GM20000 (cell line): Measurements from ENCODE around the gene DDX56.

Experiments
- DNase-seq: peaks from one replicate; pipeline ENCODE4 v3.0.0; 2012; ENCODE audit warnings: low spot score
- CTCF ChIP-seq: IDR thresholded peaks from 2 replicates; pipeline ENCODE4 v1.5.1; 2012; ENCODE audit warnings: mild to moderate bottlenecking, control low read depth; ENCODE audit errors: extremely low read depth, missing control alignments

The DDX56 gene

GRCh38 chr7:44537442-44537841 lies 36.3 kb downstream of the DDX56 start:
- no peak for TF ChIP-seq CTCF
- no peak for DNase-seq

DNA sequence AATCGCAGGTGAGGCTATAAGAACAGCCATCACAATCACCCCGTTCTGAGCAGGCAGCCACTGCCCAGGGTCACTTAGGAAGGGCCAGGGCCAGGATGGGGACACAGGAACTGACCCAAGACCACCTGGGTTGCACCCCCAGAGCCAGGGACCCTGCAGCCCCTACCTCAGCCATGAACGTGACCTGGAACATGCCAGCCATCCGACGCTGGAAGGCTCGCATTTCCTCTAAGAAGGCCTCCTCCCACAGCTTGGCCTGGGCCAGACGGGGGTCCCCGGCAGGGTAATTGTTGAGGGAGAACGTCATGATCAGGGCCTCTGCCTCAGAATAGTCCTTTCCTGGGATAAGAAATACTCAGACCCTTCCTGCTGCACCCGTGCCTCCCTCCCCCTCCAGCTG lies 37.6 kb downstream of the DDX56 start:
- no peak for TF ChIP-seq CTCF
- DNase-seq = no peak

DNA sequence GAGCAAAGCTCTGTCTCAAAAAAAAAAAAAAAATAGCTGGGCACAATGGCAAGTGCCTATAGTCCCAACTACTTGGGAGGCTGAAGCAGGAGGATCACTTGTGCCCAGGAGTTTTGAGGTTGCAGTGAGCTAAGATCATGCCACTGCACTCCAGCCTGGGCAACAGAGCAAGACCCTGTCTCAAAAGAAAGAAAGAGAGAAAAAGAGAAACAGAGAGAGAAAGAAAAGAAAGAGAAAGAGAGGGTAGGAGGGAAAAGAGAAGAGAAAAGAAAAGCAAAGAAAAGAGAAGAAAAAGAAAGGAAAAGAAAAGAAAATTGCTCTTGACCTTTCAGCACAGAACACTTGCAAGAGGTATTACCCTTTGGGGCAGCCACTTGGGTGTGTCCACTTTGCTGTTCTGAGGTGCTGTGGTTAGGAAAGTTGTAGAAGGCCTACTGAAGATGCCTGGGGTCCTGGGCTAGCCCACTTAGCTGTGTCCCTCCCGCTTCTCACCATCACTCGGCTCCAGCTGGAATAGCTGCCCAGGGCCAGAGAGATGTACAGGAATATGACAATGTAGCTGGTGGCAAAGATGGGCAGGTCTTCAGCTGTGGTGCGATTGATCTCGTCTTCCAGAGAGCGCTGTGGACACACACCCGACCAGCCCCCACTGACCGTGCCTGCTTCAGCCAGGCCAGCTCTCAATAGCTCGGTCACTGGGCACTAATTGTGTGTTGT lies 38.2 kb downstream of the DDX56 start:
- DNase-seq = no peak
- TF ChIP-seq CTCF = no peak

GRCh38 chr7:44534501-44534900 lies 39.2 kb downstream of the DDX56 start:
- TF ChIP-seq CTCF = peak; percentile 34
- peak; percentile 82 for DNase-seq

GRCh38 chr7:44534087-44534486 lies 39.6 kb downstream of the DDX56 start:
- TF ChIP-seq CTCF = no peak
- DNase-seq = no peak

DNA sequence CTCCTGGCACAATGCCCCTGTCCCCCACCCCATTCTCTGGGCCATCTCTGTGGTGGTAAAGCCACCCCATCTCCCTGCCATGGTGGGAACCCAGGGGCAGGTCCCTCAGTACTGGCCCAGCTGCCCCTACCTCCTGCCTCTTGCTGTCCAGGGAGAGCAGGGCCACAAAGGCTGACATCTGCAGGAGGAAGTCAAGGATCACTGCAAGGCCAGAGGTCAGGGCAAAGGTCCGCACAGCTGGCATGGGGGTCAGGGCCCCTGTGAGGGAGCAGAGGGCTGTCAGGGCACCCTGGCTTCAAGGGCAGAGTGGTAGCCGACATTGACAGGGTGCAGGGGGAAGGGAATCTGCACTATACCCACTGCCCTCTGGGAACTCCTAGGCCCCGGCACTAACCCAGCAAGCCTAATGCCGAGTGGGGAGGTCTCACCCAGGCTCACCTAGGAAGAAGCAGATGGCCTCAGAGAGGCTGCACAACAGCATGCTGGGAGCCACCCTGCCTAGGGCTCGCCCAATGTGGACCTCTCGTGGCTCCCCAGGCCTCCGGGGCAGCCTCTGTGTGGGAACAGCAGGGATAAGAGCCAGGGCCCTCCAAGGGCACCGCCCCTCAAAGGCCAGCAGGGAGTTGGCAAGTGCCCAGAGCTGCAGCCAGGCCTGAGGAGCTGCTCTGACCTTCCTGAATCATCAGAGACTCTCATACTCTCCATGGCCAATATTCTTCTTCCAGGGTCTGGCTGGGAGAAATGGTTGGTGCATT lies 40.2 kb downstream of the DDX56 start:
- TF ChIP-seq CTCF = no peak
- no peak for DNase-seq

GRCh38 chr7:44531421-44532380 lies 42.0 kb downstream of the DDX56 start:
- no peak for TF ChIP-seq CTCF
- DNase-seq = no peak
